ENCODE measurements around the gene CSRNP3. TPM values are rescaled to one million over a fixed set of nuclear protein-coding genes. Genes with fewer than 3 reads are reported as not detected.

CSRNP3 gene
- total and polyA plus RNA-seq, 12 donors, result 1.3 to 20.1 (median 4.9) TPM

GRCh38 chr2:165479856-165480255, 10.4 kb downstream of the CSRNP3 start:
- no peaks in the 10 kb centered on the region for H3K4me1 ChIP-seq (replicated peaks in 1 of 2)
- H3K36me3 ChIP-seq (replicated peaks in 1 of 2), result no peaks in the 10 kb centered on the region
- H3K27ac ChIP-seq, result no peak overlapping the region
- no peak for DNase-seq
- WGBS, 4 donors, result 36 to 58% (median 38%) methylated on average over 4 of the region's 4 CpGs
- H3K4me3 ChIP-seq, result no peak overlapping the region
- TF ChIP-seq CTCF (IDR thresholded peaks at IDR 0.05) (no peak), POLR2A (IDR thresholded peaks at IDR 0.05) (no peak)
- intact Hi-C loops (cut with DNase I), result no loop called here
- no peaks in the 10 kb centered on the region for H3K27me3 ChIP-seq
- no peaks in the 10 kb centered on the region for H3K9me3 ChIP-seq (replicated peaks in 1 of 3)

- TF ChIP-seq POLR2A (IDR thresholded peaks at IDR 0.05), result no peak
- TF ChIP-seq CTCF (IDR thresholded peaks at IDR 0.05), result no peak
- H3K4me1 ChIP-seq (replicated peaks in 1 of 2), result no peaks in the 10 kb centered on the region
- no peak overlapping the region for H3K27ac ChIP-seq
- no peaks in the 10 kb centered on the region for H3K36me3 ChIP-seq (replicated peaks in 1 of 2)
- H3K9me3 ChIP-seq (replicated peaks in 1 of 3), result no peaks in the 10 kb centered on the region
- no peak overlapping the region for H3K4me3 ChIP-seq
- 81 to 89% (median 84%) methylated on average over 4 of the region's 4 CpGs for WGBS, 4 donors
- intact Hi-C loops (cut with DNase I), result no loop called here
- no peak for DNase-seq
- H3K27me3 ChIP-seq, result no peaks in the 10 kb centered on the region
Observed at GRCh38 chr2:165494573-165494972, 25.1 kb downstream of the CSRNP3 start.

GRCh38 chr2:165497659-165498317, 28.3 kb downstream of the CSRNP3 start:
- H3K4me1 ChIP-seq (replicated peaks in 1 of 2), result no peaks in the 10 kb centered on the region
- H3K27me3 ChIP-seq, result no peaks in the 10 kb centered on the region
- WGBS, 4 donors, result 67 to 80% (median 70%) methylated on average over 3 of the region's 3 CpGs
- TF ChIP-seq POLR2A (IDR thresholded peaks at IDR 0.05) (no peak), CTCF (IDR thresholded peaks at IDR 0.05) (no peak)
- no peaks in the 10 kb centered on the region for H3K36me3 ChIP-seq (replicated peaks in 1 of 2)
- intact Hi-C loops (cut with DNase I), result no loop called here
- no peak overlapping the region for H3K27ac ChIP-seq
- DNase-seq, result no peak
- no peaks in the 10 kb centered on the region for H3K9me3 ChIP-seq (replicated peaks in 1 of 3)
- no peak overlapping the region for H3K4me3 ChIP-seq

- H3K9me3 ChIP-seq (replicated peaks in 1 of 3), result no peaks in the 10 kb centered on the region
- TF ChIP-seq POLR2A (IDR thresholded peaks at IDR 0.05) (no peak), CTCF (IDR thresholded peaks at IDR 0.05) (no peak)
- WGBS, 4 donors, result 64 to 73% (median 68%) methylated on average over 3 of the region's 3 CpGs
- peak in 1 of 7 donors; percentile 12 for DNase-seq
- intact Hi-C loops (cut with DNase I), result no loop called here
- H3K4me3 ChIP-seq, result no peak overlapping the region
- H3K27ac ChIP-seq, result no peak overlapping the region
- no peaks in the 10 kb centered on the region for H3K27me3 ChIP-seq
- no peaks in the 10 kb centered on the region for H3K36me3 ChIP-seq (replicated peaks in 1 of 2)
- H3K4me1 ChIP-seq (replicated peaks in 1 of 2), result no peaks in the 10 kb centered on the region
Observed at GRCh38 chr2:165499131-165499530, 29.6 kb downstream of the CSRNP3 start.
